Adrenal gland (tissue), 12 donors: Measurements from ENCODE around the gene GPR50. TPM values are rescaled to one million over a fixed set of nuclear protein-coding genes. Genes with fewer than 3 reads are reported as not detected.

Experiments used
- DNase-seq, 7 donors: peaks; one replicate each; pipeline ENCODE4 v3.0.0-alpha.2; 2019 to 2020
- H3K27ac ChIP-seq, 5 donors: fragments of 200-600 bp; sonication (generic) in 4 of 5; 1 replicate in 3 of 5; 2 replicates in 2 of 5; pipeline versions ENCODE4 v1.5.1 to v1.8.0; 2016 to 2020; ENCODE audit warnings: mild to moderate bottlenecking in 1 of 5
- H3K27me3 ChIP-seq: fragments of 200-600 bp; 2 replicates; pipeline ENCODE4 v1.8.0; 2021
- H3K36me3 ChIP-seq, 2 donors: fragments of 200-600 bp; replicated peaks in 1 of 2; 1 replicate in 1 of 2; 2 replicates in 1 of 2; pipeline versions ENCODE4 v1.5.1 to v1.8.0; 2018 to 2022
- H3K4me1 ChIP-seq, 2 donors: fragments of 200-600 bp; replicated peaks in 1 of 2; 1 replicate in 1 of 2; 2 replicates in 1 of 2; pipeline versions ENCODE4 v1.5.1 to v1.8.0; 2018 to 2021
- H3K4me3 ChIP-seq, 4 donors: fragments of 200-600 bp; sonication (generic) in 3 of 4; one replicate each; pipeline ENCODE4 v1.5.1; 2016 to 2018
- H3K9me3 ChIP-seq, 3 donors: fragments of 200-600 bp; sonication (generic) in 1 of 3; replicated peaks in 1 of 3; 1 replicate in 2 of 3; 2 replicates in 1 of 3; pipeline versions ENCODE4 v1.5.1 to v1.8.0; 2016 to 2021
- POLR2A ChIP-seq, 2 donors: fragments of 450-650 bp; IDR thresholded peaks; one replicate each; pipeline ENCODE4 v1.6.1; 2017; ENCODE audit warnings: antibody characterized with exemption in 2 of 2, mild to moderate bottlenecking in 2 of 2, moderate library complexity in 1 of 2
- WGBS, 4 donors: extraction: QIAGEN DNeasy Blood & Tissue Kit in 2 of 4; methylation state at CpG; one replicate each; pipeline versions ENCODE4 v1.1.5 to v1.1.7; 2013 to 2017; 5-methylcytosine and 5-hydroxymethylcytosine counted together
- intact Hi-C, 2 donors: fragments of 100-400 bp; cut with DNase I; formaldehyde crosslinking; loops; one replicate each; pipeline versions ENCODE4 v1.14.1 to v1.15.0; 2022 to 2023
- polyA plus RNA-seq, 3 donors: library from polyadenylated mRNA; stranded (reverse); fragments of 200-250 nt in 2 of 3; fragments of 350-450 nt in 1 of 3; fragmentation: Illumina TruSeq in 1 of 3; extraction: RNeasy Lipid Tissue Mini Kit (QIAGEN cat#74804) in 1 of 3; gene quantifications; one replicate each; pipeline ENCODE4 v1.2.3, GENCODE V29; 2013 to 2014
- total RNA-seq, 9 donors: library from RNA; depleted of rRNA in 4 of 9; stranded (reverse); fragments of >200 nt in 4 of 9; fragments of 120-200 nt in 1 of 9; fragmentation: NEBNext Ultra II Directional in 1 of 9; extraction: Animal tissue kit (Norgen Biotek cat#: 25700) in 1 of 9; gene quantifications; one replicate each; pipeline versions ENCODE4 v1.1.0 to v1.2.4, GENCODE V29; 2013 to 2023
- TF ChIP-seq, protein P1 (sequence below), 6 experiments: fragments of 450-650 bp in 4 of 6; fragments of 200-600 bp in 2 of 6; sonication (generic) in 1 of 6; IDR thresholded peaks; 1 replicate in 5 of 6; 2 replicates in 1 of 6; pipeline versions ENCODE4 v1.5.1 to v1.8.0; 2016 to 2021; ENCODE audit warnings: antibody characterized with exemption in 6 of 6, mild to moderate bottlenecking in 2 of 6, moderate library complexity in 1 of 6
- donor health status: healthy with polysubstance abuse.
- donor health status: Bipolar disorder and iron deficiency.
- donor health status: DM: yes; HTN: yes; CAD: no.
- donor health status: DM: no; HTN: no; CAD: no.
- donor health status: DM: no; HTN: no; CAD: no.
- donor health status: DM: yes; HTN: yes; CAD: no.

Gene GPR50
- total and polyA plus RNA-seq, 12 donors, result 0.06 to 0.40 TPM; not detected in 10

DNA sequence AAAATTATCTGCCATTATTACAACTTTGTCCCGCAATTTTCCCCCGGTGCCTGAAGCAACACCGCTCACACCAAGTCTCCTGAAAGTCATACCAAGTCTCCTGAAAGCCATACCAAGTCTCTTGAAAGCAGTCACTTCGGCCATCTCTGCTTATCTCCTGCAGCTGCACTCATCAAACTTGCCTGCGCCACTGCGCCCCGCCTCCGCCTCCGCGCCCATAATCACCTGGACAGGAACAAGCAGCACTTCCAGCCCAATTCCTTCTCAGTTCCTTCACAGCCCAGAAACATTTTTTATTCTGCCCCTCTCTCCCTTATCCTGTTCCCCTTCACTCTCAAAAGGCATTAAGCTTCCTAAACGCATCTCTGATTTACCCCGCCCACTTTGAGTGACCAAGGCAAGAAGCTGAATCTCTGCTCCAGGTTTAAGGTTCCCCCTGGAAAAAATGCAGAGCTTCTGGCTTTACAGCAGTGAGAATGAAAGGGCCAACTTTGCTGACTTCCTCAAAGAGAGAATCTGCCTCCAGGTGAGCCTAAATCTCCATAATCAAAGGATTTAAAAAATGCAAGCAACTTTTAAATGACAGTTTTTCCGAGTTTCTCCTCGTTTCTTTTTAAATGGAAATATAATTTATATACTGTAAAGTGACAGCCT is 7.7 kb downstream of the GPR50 start:
- H3K4me3 ChIP-seq, result no peak overlapping the region
- 9 to 28% (median 20%) methylated on average over 10 to 14 of the region's 14 CpGs for WGBS, 4 donors
- TF ChIP-seq, protein P1, sequence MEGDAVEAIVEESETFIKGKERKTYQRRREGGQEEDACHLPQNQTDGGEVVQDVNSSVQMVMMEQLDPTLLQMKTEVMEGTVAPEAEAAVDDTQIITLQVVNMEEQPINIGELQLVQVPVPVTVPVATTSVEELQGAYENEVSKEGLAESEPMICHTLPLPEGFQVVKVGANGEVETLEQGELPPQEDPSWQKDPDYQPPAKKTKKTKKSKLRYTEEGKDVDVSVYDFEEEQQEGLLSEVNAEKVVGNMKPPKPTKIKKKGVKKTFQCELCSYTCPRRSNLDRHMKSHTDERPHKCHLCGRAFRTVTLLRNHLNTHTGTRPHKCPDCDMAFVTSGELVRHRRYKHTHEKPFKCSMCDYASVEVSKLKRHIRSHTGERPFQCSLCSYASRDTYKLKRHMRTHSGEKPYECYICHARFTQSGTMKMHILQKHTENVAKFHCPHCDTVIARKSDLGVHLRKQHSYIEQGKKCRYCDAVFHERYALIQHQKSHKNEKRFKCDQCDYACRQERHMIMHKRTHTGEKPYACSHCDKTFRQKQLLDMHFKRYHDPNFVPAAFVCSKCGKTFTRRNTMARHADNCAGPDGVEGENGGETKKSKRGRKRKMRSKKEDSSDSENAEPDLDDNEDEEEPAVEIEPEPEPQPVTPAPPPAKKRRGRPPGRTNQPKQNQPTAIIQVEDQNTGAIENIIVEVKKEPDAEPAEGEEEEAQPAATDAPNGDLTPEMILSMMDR (IDR thresholded peaks at IDR 0.05), result no peak
- TF ChIP-seq POLR2A (IDR thresholded peaks at IDR 0.05), result no peak
- intact Hi-C loops, result no loop called here
- H3K36me3 ChIP-seq, result no peaks in the 10 kb centered on the region
- no peak for DNase-seq
- H3K27me3 ChIP-seq, result peaks cover 27% of the 10 kb centered on the region
- no peak overlapping the region for H3K27ac ChIP-seq
- H3K4me1 ChIP-seq, result no peaks in the 10 kb centered on the region
- no peaks in the 10 kb centered on the region for H3K9me3 ChIP-seq

GRCh38 chrX:151184705-151185104 is 8.3 kb downstream of the GPR50 start:
- intact Hi-C loops, result no loop called here
- no peak overlapping the region for H3K4me3 ChIP-seq
- WGBS, 4 donors, result 63 to 80% (median 76%) methylated on average over 2 of the region's 2 CpGs
- no peak overlapping the region for H3K27ac ChIP-seq
- peaks cover 23% of the 10 kb centered on the region for H3K27me3 ChIP-seq
- no peak for DNase-seq
- TF ChIP-seq POLR2A (IDR thresholded peaks at IDR 0.05), result no peak
- no peaks in the 10 kb centered on the region for H3K9me3 ChIP-seq
- no peaks in the 10 kb centered on the region for H3K36me3 ChIP-seq
- H3K4me1 ChIP-seq, result no peaks in the 10 kb centered on the region

GRCh38 chrX:151206871-151207270 is 30.5 kb downstream of the GPR50 start:
- H3K27ac ChIP-seq, result no peak overlapping the region
- no peak overlapping the region for H3K4me3 ChIP-seq
- no peaks in the 10 kb centered on the region for H3K36me3 ChIP-seq
- H3K27me3 ChIP-seq, result peaks cover 4% of the 10 kb centered on the region
- 46 to 57% (median 50%) methylated on average over 2 of the region's 2 CpGs for WGBS, 4 donors
- intact Hi-C loops, result no loop called here
- H3K4me1 ChIP-seq, result no peaks in the 10 kb centered on the region
- TF ChIP-seq, protein P1 (IDR thresholded peaks at IDR 0.05), result no peak
- no peak for TF ChIP-seq POLR2A (IDR thresholded peaks at IDR 0.05)
- no peak for DNase-seq
- no peaks in the 10 kb centered on the region for H3K9me3 ChIP-seq

- intact Hi-C loops, result no loop called here
These were observed 49.5 kb downstream of the GPR50 start for GRCh38 chrX:151225843-151226242.

More at GRCh38 chrX:151225843-151226242, 49.5 kb downstream of the GPR50 start:
- H3K4me3 ChIP-seq, result no peak overlapping the region
- no peaks in the 10 kb centered on the region for H3K36me3 ChIP-seq
- H3K4me1 ChIP-seq, result no peaks in the 10 kb centered on the region
- no peak overlapping the region for H3K27ac ChIP-seq
- no peaks in the 10 kb centered on the region for H3K9me3 ChIP-seq
- 50 to 80% (median 65%) methylated on average over 1 of the region's 1 CpG for WGBS, 4 donors
- no peak for DNase-seq
- H3K27me3 ChIP-seq, result peaks cover 13% of the 10 kb centered on the region
- TF ChIP-seq, protein P1 (IDR thresholded peaks at IDR 0.05), result no peak
- no peak for TF ChIP-seq POLR2A (IDR thresholded peaks at IDR 0.05)
